Measurements from ENCODE around the gene SLC25A33.

DNA sequence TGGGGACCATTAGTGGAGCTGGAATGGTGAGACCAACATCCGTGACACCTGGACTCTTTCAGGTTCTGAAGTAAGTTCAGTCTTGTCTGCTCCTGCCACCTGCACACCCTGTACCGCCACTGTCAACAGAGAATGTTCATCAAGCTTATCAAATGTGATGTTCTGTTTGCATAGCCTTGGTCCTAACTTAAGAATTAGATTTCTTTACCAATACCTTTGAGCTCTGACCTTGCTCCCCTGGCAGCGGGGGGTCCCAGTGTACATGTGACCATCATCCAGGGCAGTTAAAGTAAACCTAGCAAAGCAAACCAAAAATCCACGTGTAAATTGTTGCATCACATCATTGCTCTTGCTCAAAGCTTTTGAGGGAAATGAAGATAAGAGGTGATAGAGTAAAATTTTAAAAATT lies 14.5 kb downstream of the SLC25A33 start:
- TF ChIP-seq POLR2AphosphoS5 (IDR thresholded peaks at IDR 0.05; ENCODE audit: low read depth) (no peak), EZH2 (IDR thresholded peaks at IDR 0.05; ENCODE audit: low read depth, unreplicated experiment) (no peak), ZNF114 (CRISPR knock-in tag; IDR thresholded peaks at IDR 0.05) (no peak), JUNB (IDR thresholded peaks at IDR 0.05; ENCODE audit: unreplicated experiment) (no peak), ZNF331 (CRISPR knock-in tag; IDR thresholded peaks at IDR 0.05; ENCODE audit: low read depth) (no peak), CREB1 (CRISPR knock-in tag; IDR thresholded peaks at IDR 0.05; ENCODE audit: low read depth) (no peak), EZH2phosphoT487 (IDR thresholded peaks at IDR 0.05; ENCODE audit: unreplicated experiment) (no peak)
- TF ChIP-seq, protein P1, sequence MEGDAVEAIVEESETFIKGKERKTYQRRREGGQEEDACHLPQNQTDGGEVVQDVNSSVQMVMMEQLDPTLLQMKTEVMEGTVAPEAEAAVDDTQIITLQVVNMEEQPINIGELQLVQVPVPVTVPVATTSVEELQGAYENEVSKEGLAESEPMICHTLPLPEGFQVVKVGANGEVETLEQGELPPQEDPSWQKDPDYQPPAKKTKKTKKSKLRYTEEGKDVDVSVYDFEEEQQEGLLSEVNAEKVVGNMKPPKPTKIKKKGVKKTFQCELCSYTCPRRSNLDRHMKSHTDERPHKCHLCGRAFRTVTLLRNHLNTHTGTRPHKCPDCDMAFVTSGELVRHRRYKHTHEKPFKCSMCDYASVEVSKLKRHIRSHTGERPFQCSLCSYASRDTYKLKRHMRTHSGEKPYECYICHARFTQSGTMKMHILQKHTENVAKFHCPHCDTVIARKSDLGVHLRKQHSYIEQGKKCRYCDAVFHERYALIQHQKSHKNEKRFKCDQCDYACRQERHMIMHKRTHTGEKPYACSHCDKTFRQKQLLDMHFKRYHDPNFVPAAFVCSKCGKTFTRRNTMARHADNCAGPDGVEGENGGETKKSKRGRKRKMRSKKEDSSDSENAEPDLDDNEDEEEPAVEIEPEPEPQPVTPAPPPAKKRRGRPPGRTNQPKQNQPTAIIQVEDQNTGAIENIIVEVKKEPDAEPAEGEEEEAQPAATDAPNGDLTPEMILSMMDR (conservative IDR thresholded peaks at IDR 0.05; ENCODE audit: low read depth in 2 of 2): no peak
- TF ChIP-seq, protein P2, sequence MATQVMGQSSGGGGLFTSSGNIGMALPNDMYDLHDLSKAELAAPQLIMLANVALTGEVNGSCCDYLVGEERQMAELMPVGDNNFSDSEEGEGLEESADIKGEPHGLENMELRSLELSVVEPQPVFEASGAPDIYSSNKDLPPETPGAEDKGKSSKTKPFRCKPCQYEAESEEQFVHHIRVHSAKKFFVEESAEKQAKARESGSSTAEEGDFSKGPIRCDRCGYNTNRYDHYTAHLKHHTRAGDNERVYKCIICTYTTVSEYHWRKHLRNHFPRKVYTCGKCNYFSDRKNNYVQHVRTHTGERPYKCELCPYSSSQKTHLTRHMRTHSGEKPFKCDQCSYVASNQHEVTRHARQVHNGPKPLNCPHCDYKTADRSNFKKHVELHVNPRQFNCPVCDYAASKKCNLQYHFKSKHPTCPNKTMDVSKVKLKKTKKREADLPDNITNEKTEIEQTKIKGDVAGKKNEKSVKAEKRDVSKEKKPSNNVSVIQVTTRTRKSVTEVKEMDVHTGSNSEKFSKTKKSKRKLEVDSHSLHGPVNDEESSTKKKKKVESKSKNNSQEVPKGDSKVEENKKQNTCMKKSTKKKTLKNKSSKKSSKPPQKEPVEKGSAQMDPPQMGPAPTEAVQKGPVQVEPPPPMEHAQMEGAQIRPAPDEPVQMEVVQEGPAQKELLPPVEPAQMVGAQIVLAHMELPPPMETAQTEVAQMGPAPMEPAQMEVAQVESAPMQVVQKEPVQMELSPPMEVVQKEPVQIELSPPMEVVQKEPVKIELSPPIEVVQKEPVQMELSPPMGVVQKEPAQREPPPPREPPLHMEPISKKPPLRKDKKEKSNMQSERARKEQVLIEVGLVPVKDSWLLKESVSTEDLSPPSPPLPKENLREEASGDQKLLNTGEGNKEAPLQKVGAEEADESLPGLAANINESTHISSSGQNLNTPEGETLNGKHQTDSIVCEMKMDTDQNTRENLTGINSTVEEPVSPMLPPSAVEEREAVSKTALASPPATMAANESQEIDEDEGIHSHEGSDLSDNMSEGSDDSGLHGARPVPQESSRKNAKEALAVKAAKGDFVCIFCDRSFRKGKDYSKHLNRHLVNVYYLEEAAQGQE (IDR thresholded peaks at IDR 0.05; ENCODE audit: unreplicated experiment): no peak
- TF ChIP-seq, protein P3, sequence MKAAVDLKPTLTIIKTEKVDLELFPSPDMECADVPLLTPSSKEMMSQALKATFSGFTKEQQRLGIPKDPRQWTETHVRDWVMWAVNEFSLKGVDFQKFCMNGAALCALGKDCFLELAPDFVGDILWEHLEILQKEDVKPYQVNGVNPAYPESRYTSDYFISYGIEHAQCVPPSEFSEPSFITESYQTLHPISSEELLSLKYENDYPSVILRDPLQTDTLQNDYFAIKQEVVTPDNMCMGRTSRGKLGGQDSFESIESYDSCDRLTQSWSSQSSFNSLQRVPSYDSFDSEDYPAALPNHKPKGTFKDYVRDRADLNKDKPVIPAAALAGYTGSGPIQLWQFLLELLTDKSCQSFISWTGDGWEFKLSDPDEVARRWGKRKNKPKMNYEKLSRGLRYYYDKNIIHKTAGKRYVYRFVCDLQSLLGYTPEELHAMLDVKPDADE (IDR thresholded peaks at IDR 0.05): no peak
- TF ChIP-seq, protein P4, sequence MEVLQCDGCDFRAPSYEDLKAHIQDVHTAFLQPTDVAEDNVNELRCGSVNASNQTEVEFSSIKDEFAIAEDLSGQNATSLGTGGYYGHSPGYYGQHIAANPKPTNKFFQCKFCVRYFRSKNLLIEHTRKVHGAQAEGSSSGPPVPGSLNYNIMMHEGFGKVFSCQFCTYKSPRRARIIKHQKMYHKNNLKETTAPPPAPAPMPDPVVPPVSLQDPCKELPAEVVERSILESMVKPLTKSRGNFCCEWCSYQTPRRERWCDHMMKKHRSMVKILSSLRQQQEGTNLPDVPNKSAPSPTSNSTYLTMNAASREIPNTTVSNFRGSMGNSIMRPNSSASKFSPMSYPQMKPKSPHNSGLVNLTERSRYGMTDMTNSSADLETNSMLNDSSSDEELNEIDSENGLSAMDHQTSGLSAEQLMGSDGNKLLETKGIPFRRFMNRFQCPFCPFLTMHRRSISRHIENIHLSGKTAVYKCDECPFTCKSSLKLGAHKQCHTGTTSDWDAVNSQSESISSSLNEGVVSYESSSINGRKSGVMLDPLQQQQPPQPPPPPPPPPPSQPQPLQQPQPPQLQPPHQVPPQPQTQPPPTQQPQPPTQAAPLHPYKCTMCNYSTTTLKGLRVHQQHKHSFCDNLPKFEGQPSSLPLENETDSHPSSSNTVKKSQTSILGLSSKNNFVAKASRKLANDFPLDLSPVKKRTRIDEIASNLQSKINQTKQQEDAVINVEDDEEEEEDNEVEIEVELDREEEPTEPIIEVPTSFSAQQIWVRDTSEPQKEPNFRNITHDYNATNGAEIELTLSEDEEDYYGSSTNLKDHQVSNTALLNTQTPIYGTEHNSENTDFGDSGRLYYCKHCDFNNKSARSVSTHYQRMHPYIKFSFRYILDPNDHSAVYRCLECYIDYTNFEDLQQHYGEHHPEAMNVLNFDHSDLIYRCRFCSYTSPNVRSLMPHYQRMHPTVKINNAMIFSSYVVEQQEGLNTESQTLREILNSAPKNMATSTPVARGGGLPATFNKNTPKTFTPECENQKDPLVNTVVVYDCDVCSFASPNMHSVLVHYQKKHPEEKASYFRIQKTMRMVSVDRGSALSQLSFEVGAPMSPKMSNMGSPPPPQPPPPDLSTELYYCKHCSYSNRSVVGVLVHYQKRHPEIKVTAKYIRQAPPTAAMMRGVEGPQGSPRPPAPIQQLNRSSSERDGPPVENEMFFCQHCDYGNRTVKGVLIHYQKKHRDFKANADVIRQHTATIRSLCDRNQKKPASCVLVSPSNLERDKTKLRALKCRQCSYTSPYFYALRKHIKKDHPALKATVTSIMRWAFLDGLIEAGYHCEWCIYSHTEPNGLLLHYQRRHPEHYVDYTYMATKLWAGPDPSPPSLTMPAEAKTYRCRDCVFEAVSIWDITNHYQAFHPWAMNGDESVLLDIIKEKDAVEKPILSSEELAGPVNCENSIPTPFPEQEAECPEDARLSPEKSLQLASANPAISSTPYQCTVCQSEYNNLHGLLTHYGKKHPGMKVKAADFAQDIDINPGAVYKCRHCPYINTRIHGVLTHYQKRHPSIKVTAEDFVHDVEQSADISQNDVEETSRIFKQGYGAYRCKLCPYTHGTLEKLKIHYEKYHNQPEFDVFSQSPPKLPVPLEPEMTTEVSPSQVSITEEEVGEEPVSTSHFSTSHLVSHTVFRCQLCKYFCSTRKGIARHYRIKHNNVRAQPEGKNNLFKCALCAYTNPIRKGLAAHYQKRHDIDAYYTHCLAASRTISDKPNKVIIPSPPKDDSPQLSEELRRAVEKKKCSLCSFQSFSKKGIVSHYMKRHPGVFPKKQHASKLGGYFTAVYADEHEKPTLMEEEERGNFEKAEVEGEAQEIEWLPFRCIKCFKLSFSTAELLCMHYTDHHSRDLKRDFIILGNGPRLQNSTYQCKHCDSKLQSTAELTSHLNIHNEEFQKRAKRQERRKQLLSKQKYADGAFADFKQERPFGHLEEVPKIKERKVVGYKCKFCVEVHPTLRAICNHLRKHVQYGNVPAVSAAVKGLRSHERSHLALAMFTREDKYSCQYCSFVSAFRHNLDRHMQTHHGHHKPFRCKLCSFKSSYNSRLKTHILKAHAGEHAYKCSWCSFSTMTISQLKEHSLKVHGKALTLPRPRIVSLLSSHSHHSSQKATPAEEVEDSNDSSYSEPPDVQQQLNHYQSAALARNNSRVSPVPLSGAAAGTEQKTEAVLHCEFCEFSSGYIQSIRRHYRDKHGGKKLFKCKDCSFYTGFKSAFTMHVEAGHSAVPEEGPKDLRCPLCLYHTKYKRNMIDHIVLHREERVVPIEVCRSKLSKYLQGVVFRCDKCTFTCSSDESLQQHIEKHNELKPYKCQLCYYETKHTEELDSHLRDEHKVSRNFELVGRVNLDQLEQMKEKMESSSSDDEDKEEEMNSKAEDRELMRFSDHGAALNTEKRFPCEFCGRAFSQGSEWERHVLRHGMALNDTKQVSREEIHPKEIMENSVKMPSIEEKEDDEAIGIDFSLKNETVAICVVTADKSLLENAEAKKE (CRISPR knock-in tag; IDR thresholded peaks at IDR 0.05): no peak
